GM19351 (cell line): ENCODE data around the gene ABCA2.

ENCODE experiments used
- ATAC-seq: cut with Tn5 transposase; IDR thresholded peaks from one replicate; pipeline ENCODE4 v1.9.1; 2021; ENCODE audit warnings: mild to moderate bottlenecking, moderate library complexity; ENCODE audit not compliant: unreplicated experiment

Gene ABCA2

GRCh38 chr9:136969774-136970173, 58.3 kb downstream of the ABCA2 start:
- no peak for ATAC-seq

- ATAC-seq: no peak
These were observed 58.9 kb downstream of the ABCA2 start for GRCh38 chr9:136969150-136969549.

GRCh38 chr9:136968333-136969127, 59.5 kb downstream of the ABCA2 start:
- ATAC-seq: no peak

DNA sequence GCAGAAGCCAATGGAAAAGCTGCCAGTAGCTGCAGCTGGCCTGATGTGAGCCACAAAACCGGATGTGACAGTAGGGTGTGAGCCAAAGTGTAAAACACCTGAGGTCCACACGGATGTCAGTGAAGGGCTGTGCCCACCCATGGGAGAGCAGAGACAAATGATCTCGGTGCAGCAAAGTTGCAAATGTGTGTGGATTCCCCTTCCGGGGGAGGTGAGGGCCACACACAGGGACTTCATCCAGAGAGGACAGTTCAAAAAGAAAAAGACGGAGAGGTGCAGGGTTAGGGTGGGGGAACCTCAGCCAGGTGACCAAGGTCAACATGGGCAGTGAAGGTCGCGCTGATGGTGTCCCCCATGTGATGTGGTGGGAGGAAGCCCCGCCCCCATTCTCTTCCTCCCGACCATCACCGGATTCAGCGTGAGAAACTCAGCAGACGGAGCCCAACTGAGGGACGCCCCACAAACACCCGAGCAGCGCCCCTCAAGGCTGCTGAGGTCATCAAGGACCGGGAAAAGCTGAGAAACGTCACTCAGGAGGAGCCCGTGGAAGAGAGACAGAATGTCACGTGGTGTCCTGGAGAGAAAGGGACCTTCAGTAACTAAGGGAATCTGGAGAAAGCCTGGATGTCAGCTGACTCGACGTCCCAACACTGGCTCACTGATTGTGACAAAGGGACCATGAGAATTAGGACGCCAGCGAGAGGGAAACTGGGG, 62.1 kb downstream of the ABCA2 start:
- ATAC-seq: no peak

DNA sequence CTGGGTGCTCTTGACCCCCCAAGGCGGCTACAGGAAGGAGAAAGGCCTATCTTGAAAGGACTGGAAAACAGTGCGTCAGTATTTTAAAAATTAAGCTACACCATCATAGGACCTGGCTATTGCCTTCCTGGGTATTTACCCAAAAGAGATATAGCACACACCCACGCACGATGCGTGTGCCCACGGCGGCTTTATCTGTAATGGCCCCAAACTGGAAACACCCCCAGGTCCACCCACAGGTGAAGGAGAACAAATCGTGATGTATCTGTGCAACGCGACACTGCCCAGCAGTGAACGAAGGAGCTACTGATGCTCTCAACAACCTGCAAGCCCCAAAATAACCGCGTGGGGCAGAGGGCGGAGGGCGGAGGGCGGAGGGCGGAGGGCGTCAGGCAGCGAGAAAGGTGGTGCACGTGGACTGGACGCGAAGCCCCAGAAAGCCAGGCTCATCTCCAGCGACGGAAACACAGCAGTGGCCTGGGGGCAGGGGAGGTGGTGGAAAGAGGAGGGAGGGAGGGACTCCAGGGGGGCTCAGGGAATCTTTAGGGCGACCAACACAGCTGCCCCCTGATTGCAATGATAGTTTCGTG, 63.1 kb downstream of the ABCA2 start:
- no peak for ATAC-seq

- ATAC-seq: no peak
These were observed 63.8 kb downstream of the ABCA2 start for GRCh38 chr9:136964171-136964689.

DNA sequence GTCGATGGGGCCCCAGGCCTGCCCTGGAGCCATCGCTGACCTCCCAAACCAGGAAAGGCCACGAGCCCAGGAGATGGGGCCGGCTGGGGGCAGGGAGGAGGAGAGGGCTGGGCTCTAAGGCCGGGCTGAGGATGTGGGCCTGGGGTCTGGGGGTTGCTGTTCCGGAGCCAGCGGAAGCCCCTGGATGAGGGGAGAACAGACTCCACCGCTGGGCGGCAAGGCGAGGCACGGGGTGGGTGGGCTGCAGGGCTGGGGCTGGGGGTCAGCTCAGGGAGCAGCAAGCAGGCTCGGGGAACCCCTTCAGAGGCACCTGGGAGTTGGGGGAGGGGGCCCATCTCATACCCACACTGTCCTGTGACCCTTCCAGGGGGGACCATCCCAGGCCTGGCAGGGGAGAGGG, 64.3 kb downstream of the ABCA2 start:
- ATAC-seq: no peak

DNA sequence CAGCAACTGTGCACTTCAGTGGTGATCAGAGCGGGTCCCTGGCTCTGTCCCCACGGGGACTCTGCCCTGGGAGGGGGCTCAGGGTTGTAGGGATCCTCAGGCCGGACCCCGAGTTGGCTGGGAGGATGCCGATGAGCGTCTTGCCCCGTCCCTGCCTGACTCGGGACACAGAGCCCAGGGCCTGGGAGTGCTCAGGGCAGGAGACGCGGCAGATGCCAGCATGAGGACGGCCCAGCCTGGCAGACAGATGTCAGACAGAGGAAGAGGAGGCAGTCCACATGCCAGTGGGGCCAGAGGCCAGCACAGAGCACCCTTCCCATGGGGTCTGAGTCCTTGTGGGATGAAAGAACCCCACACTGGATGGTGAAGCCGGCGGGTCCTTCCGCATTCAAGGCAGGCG, 64.7 kb downstream of the ABCA2 start:
- ATAC-seq: no peak

DNA sequence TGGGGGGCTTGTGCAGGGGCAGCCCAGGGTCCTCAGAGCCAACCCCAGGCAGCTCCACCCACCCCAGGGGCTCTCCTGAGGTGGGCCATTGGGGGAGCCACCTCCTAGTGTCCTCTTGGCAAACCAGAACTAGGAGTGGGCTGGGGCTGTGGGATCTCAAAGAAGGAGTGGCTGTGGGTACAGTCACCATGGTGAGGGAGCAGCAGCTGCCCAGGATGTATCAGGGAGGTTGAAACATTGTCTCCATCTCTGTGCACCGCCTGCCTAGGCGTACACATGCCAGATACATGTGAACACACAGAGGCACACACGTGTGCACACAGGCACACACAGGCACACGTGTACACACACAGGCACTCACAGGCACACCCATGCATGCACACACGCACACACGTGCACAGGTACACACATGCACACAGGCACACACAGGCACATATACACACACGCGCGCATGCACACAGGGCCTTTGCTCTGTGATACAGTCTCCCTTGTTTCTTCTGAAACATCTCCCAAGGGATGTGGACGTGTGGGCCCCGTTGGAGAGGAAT, 65.3 kb downstream of the ABCA2 start:
- no peak for ATAC-seq

DNA sequence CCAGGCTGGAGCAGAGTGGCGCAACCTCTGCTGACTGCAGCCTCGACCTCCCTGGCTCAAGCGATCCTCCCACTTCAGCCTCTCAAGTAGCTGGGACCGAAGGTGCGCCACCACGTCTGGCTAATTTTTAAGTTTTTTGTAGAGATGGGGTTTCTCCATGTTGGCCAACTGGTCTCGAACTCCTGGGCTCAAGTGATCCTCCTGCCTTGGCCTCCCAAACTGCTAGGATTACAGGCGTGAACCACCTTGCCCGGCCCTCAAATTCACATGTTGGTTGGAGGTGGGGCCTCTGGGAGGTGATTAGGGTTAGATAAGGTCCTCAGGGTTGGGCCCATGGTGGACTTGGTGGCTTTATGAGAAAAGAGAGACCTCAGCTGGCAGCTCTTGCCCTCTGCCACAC, 65.9 kb downstream of the ABCA2 start:
- ATAC-seq: no peak

DNA sequence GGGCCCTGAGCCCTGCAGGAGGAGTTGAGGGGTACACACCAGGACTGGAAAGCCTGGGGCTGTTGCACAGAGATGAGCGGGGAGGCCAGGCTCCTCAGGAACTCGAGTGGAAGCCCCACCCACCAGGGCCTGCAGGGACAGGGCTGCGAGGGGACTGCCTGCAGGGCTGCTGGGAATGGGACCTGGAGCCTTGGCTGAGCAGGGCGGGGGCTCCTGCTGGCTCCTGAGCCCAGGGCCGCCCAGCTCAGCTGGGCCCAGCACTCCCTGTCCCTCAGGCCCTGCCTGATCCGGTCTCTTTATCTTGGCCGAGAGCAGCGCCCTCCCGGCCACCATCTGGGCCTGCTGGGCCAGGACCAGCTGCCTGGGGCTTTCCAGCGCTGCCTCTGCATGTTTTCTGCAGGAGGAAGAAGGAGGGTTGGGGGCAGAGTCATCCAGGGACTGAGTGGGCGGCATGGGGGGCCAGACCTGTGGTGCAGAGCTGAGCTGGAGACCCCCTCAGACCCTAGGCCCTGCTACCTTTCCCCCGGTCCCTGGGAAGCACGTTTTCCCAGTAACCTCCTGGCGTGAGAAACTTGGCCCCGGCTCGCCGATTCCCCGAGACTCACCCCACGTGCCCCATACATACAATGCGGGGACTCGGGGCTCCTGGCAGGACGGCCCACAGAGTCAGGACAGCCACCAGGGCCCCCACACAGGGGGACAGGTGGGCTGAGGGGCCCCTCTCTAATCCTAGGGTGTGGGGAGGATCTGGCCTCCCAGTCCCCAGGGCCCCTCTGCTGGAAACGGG, 66.6 kb downstream of the ABCA2 start:
- ATAC-seq: no peak

DNA sequence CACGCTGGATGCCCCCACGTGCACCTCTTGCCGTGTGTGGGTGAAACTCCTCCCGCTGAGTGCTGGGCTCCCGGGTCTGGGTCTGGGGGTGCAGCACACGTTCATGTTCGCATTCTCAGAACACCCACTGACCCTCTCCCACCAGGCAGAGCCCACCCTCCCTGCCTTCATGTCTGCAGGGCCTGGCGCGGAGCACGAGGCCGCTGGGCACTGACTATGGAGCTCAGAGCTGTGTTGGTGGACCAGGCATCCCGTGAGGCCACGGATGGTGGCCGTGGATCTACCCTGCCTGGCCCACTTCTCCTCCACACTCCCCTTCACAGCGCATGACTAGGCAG, 67.1 kb downstream of the ABCA2 start:
- ATAC-seq: no peak

DNA sequence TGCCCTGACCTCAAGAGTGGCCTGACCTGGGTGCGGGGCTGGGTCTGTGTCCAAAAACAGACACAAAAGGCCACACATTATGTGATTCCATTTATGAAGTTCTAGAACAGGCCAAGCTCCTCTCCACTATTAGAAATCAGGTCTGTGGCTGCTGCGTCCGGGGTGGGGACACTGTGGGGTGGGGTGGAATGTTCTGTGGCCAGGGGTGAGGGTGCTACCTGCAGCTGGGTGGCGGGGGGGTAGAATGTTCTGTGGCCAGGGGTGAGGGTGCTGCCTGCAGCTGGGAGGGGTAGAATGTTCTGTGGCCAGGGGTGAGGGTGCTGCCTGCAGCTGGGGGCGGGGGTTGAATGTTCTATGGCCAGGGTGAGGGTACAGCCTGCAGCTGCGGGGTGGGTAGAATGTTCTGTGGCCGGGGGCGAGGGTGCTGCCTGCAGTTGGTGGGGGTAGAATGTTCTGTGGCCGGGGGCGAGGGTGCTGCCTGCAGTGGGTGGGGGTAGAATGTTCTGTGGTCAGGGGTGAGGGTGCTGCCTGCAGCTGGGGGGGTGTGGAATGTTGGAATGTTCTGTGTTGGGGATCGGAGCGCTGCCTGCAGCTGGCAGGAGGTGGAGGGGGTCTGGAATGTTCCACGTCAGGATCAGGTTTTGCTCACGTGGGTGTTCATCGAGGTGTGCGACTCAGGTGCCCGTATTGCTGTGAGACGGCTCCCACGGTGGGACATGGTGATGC, 67.7 kb downstream of the ABCA2 start:
- ATAC-seq: no peak

DNA sequence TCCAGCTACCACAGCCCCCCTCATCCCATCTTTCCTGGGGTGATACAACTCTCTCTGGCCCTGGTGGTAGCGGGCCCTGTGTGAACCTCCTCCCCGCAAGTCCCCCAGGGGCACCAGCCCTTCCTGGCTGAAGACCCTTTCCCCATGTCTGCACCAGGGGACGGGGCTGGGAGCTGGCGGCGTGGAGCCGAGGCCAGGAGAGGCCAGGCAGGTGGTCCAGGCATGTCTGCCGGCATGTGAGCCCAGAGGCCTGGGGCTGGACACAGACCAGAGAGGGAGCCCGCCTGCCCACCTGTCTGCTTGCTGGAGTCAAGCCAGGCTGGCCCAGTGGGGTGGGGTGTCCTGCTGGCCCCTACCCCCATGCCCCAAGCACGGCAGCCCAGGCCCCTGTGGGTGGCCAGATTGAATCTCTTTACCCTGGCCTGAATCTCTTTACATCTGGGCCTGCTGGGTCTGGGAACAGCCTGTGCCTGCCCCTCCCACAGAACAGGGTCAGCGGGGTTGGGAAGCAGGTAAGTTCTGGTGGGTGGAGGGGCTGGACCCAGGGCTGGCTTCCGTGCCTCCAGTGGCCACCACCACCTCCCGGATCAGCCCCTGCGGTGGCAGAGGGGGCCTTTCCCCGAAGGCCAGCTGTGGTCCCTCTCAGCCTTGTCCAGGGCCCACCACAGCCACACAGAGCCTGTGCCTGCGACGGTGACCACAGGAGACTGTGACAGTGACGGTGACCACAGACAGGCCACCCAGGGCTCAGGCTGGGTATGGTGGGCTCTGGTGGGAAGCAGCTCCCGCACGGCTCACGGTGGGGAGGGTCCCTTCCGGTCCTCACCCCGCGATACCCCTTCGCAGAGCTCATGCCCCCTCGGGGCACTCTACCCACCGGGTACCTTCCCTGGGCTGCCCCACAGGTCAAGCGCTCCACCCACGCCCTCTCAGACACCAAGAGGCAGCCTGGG, 68.9 kb downstream of the ABCA2 start:
- ATAC-seq: no peak

GRCh38 chr9:136958473-136958872, 69.6 kb downstream of the ABCA2 start:
- ATAC-seq: no peak

DNA sequence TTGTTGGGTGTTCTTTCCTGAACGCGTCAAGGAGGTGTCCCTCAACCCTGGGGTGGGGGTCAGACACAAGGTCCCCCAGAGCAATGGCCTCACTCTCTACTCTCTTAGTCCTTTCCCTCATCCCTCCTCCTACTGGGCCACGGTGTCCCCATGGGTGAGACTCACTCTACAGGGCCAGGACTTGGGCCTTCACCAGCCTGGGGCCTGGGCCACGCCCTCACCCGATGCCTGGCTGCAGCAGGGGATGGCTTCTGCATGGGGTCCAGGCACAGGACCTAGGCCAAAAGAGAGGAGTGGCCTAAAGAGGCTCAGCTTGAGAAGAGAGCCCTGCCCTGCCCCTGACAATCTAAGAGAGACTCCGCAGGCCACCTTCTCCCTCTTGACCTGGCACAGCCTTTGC, 70.1 kb downstream of the ABCA2 start:
- ATAC-seq: no peak

DNA sequence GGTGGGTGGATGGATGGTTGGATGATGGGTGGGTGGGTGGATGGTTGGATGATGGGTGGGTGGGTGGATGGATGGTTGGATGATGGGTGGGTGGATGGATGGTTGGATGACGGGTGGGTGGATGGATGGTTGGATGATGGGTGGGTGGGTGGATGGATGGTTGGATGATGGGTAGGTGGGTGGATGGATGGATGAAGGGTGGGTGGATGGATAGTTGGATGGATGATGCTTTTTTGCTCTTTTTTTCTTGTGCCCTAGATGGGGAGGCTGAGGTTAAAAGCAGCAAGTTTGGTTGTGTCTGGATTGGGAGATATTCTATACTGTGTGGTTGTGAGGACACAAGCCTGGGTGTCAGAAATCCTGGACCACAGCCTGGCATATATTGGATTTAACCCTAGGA, 70.6 kb downstream of the ABCA2 start:
- ATAC-seq: no peak
